NCI-H748 treated with DMSO at 0.1 percent for 48 hours (cell line): ENCODE data around the gene ODAD2.
"Not testable (repeated sequence)": the region's sequence is repeated elsewhere in the genome, so short reads cannot be mapped to it uniquely, and the experiment has no call there.

ENCODE experiments used
- DNase-seq: peaks from one replicate; lab custom pipeline; 2025; lab: John Stamatoyannopoulos, UW

The ODAD2 gene

GRCh38 chr10:27959093-27959715 lies 39.7 kb downstream of the ODAD2 start:
- no peak for DNase-seq

GRCh38 chr10:27958383-27958782 lies 40.5 kb downstream of the ODAD2 start:
- DNase-seq, result not testable (repeated sequence)

- no peak for DNase-seq
These were observed 48.7 kb downstream of the ODAD2 start for GRCh38 chr10:27950242-27950564.

GRCh38 chr10:27949528-27950241 lies 49.2 kb downstream of the ODAD2 start:
- DNase-seq, result no peak

- no peak for DNase-seq
These were observed 50.7 kb downstream of the ODAD2 start for GRCh38 chr10:27948186-27948585.

GRCh38 chr10:27947540-27947939 lies 51.3 kb downstream of the ODAD2 start:
- no peak for DNase-seq

GRCh38 chr10:27944005-27944404 lies 54.9 kb downstream of the ODAD2 start:
- no peak for DNase-seq

- no peak for DNase-seq
These were observed 84.0 kb downstream of the ODAD2 start for GRCh38 chr10:27914888-27915287.

GRCh38 chr10:27912231-27912630 lies 86.6 kb downstream of the ODAD2 start:
- DNase-seq, result no peak

GRCh38 chr10:27911539-27911938 lies 87.3 kb downstream of the ODAD2 start:
- no peak for DNase-seq

GRCh38 chr10:27911011-27911410 lies 87.9 kb downstream of the ODAD2 start:
- no peak for DNase-seq

- DNase-seq, result no peak
These were observed 90.6 kb downstream of the ODAD2 start for GRCh38 chr10:27908231-27908630.

- DNase-seq, result not testable (repeated sequence)
These were observed 99.4 kb downstream of the ODAD2 start for GRCh38 chr10:27899485-27899884.

- no peak for DNase-seq
These were observed 99.8 kb downstream of the ODAD2 start for GRCh38 chr10:27899058-27899457.

- DNase-seq, result no peak
These were observed 105.4 kb downstream of the ODAD2 start for GRCh38 chr10:27893358-27893954.

- DNase-seq, result no peak
These were observed 107.9 kb downstream of the ODAD2 start for GRCh38 chr10:27890971-27891370.

GRCh38 chr10:27889518-27889917 lies 109.4 kb downstream of the ODAD2 start:
- no peak for DNase-seq

- DNase-seq, result no peak
These were observed 114.7 kb downstream of the ODAD2 start for GRCh38 chr10:27884185-27884641.

GRCh38 chr10:27878281-27878680 lies 120.6 kb downstream of the ODAD2 start:
- DNase-seq, result no peak

- no peak for DNase-seq
These were observed 133.7 kb downstream of the ODAD2 start for GRCh38 chr10:27865221-27865635.

GRCh38 chr10:27861781-27862180 lies 137.1 kb downstream of the ODAD2 start:
- no peak for DNase-seq

- peak; percentile 66 for DNase-seq
These were observed 141.3 kb downstream of the ODAD2 start for GRCh38 chr10:27857616-27858015.

GRCh38 chr10:27844223-27844622 lies 154.7 kb downstream of the ODAD2 start:
- no peak for DNase-seq
